ENCODE measurements around the gene UQCC2. TPM values are rescaled to one million over a fixed set of nuclear protein-coding genes. Genes with fewer than 3 reads are reported as not detected.
A peak's percentile ranks its signal among the peaks of the same experiment; 100 is the strongest.

The UQCC2 gene
- total and polyA plus RNA-seq, 2 of the 8 experiments (the other 6 are each of a cell fraction or from before 2014, with no cell fraction given), result 52.1 to 104 TPM

- CTCF ChIA-PET (ENCODE audit: partially characterized antibody), result interaction anchor here (0.6 to 12.7 kb wide), 18 partner anchors 10 to 97 kb away, joined by 3 to 131 read pairs (median 4); no protein-coding TSS in a partner anchor
- no peak for FAIRE-seq
- 86% methylated on average over 13 of the region's 13 CpGs; no CpG with 5 or more reads in 1 of the 2 experiments for WGBS, 2 experiments (ENCODE audit: extremely low coverage in 1 of 2, insufficient coverage in 1 of 2, insufficient read length in 1 of 2, insufficient replicate concordance in 2 of 2, low coverage in 1 of 2, low lambda C conversion rate in 2 of 2, missing lambda C conversion rate in 1 of 2)
- TF ChIP-seq EZH2 (IDR thresholded peaks at IDR 0.05; ENCODE audit: low read depth, low read length, severe bottlenecking) (no peak), SP4 (IDR thresholded peaks at IDR 0.05; ENCODE audit: low read length) (no peak), ZNF274 (IDR thresholded peaks at IDR 0.05; ENCODE audit: borderline replicate concordance, extremely low read depth, low read length) (no peak), CTCF (IDR thresholded peaks at IDR 0.05; ENCODE audit: control extremely low read depth in 1 of 3, insufficient read depth in 1 of 3, low read depth in 1 of 3, low read length in 3 of 3) (peak in 2 of 3 experiments; percentile 27 to 51; a peak in 3 of 4 replicates), POLR2A (IDR thresholded peaks at IDR 0.05; ENCODE audit: control extremely low read depth in 1 of 2, low read depth in 2 of 2, low read length in 2 of 2) (no peak), ASH2L (IDR thresholded peaks at IDR 0.05; ENCODE audit: low read length) (no peak), SIN3A (conservative IDR thresholded peaks at IDR 0.05 in 1 of 2, IDR thresholded peaks at IDR 0.05 in 1 of 2; ENCODE audit: low read depth in 1 of 2, low read length in 2 of 2) (no peak)
- TF ChIP-seq, protein P1, sequence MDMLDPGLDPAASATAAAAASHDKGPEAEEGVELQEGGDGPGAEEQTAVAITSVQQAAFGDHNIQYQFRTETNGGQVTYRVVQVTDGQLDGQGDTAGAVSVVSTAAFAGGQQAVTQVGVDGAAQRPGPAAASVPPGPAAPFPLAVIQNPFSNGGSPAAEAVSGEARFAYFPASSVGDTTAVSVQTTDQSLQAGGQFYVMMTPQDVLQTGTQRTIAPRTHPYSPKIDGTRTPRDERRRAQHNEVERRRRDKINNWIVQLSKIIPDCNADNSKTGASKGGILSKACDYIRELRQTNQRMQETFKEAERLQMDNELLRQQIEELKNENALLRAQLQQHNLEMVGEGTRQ (IDR thresholded peaks at IDR 0.05; ENCODE audit: low read length), result no peak
Measured at GRCh38 chr6:33665957-33666356, 45.5 kb downstream of the UQCC2 start.

More at GRCh38 chr6:33665957-33666356, 45.5 kb downstream of the UQCC2 start:
- Histone ChIP-seq H2BK12ac (ENCODE audit: low read depth, low read length) (no peak overlapping the region), H2AK5ac (ENCODE audit: low read depth, low read length) (no peak overlapping the region), H4K91ac (replicated peaks; ENCODE audit: insufficient read length, low read length) (no peak overlapping the region), H3K18ac (ENCODE audit: extremely low read depth, low read length) (no peak overlapping the region), H2BK15ac (ENCODE audit: low read length) (no peak overlapping the region), H3K4me2 (ENCODE audit: insufficient read depth in 1 of 2, low read depth in 2 of 2, low read length in 2 of 2) (no peak overlapping the region), H3K27me3 (replicated peaks in 1 of 4; ENCODE audit: control insufficient read depth in 3 of 4, extremely low read depth in 1 of 4, insufficient read depth in 3 of 4, low read length in 3 of 4) (no peaks in the 10 kb centered on the region), H3K79me1 (ENCODE audit: low read depth, low read length) (no peaks in the 10 kb centered on the region), H3K9ac (replicated peaks in 1 of 4; ENCODE audit: extremely low read depth in 1 of 4, low read depth in 3 of 4, low read length in 3 of 4) (no peak overlapping the region), H4K20me1 (replicated peaks in 1 of 2; ENCODE audit: control insufficient read depth in 1 of 2, insufficient read depth in 2 of 2, low read length in 2 of 2) (peaks cover 2 to 4% of the 10 kb centered on the region in 2 experiments), H2AFZ (ENCODE audit: low read length) (no peak overlapping the region), H2BK20ac (ENCODE audit: low read length) (no peak overlapping the region), H3K23ac (ENCODE audit: insufficient read length) (no peak overlapping the region), H3K14ac (ENCODE audit: insufficient read length) (no peak overlapping the region), H2BK120ac (replicated peaks; ENCODE audit: low read depth, low read length) (no peak overlapping the region), H3K23me2 (ENCODE audit: low read depth, low read length) (no peaks in the 10 kb centered on the region), H3K9me3 (ENCODE audit: insufficient read depth in 2 of 2, low read depth in 1 of 2, low read length in 1 of 2) (no peaks in the 10 kb centered on the region), H3K79me2 (ENCODE audit: control insufficient read depth in 1 of 2, insufficient read depth in 2 of 2, low read length in 2 of 2) (no peaks in the 10 kb centered on the region), H3K56ac (replicated peaks; ENCODE audit: insufficient read length, low read depth, low read length) (no peak overlapping the region), H4K5ac (ENCODE audit: insufficient read length, low read depth, low read length) (no peak overlapping the region), H3K4me1 (replicated peaks in 1 of 4; ENCODE audit: control insufficient read depth in 3 of 4, insufficient read depth in 4 of 4, low read length in 3 of 4) (peaks cover 0 to 3% (median 0%) of the 10 kb centered on the region in 4 experiments; a peak in 1 of 7 replicates), H2BK5ac (ENCODE audit: low read depth, low read length) (no peak overlapping the region), H3K4me3 (ENCODE audit: extremely low read depth in 1 of 4, insufficient read depth in 2 of 4, low read depth in 3 of 4, low read length in 4 of 4) (no peak overlapping the region), H3K36me3 (ENCODE audit: control insufficient read depth in 2 of 4, insufficient read depth in 4 of 4, low read length in 3 of 4) (peaks cover 4 to 16% (median 11%) of the 10 kb centered on the region in 4 experiments; a peak in 6 of 8 replicates), H3K27ac (ENCODE audit: low read depth, low read length) (no peak overlapping the region), H4K8ac (ENCODE audit: extremely low read depth, insufficient read depth, low read length) (no peak overlapping the region), H3K4ac (replicated peaks; ENCODE audit: insufficient read length, low read depth, low read length) (no peak overlapping the region)
- no peak for DNase-seq (ENCODE audit: low read depth in 1 of 2, low spot score in 2 of 2)
- POLR2A ChIA-PET (ENCODE audit: partially characterized antibody), result interaction anchor here (0.9 kb wide), 1 partner anchor 28 kb away, joined by 3 read pairs; no protein-coding TSS in a partner anchor
